ENCODE measurements around the gene PACSIN1. TPM values are rescaled to one million over a fixed set of nuclear protein-coding genes. Genes with fewer than 3 reads are reported as not detected.

Gene PACSIN1
- polyA plus RNA-seq, 1 donor from 2014 or later = 3.1 TPM

- H3K36me3 ChIP-seq (ENCODE audit: insufficient read depth, low read length) = no peaks in the 10 kb centered on the region
- H3K4me2 ChIP-seq (ENCODE audit: low read length) = no peak overlapping the region
- H3K79me2 ChIP-seq (replicated peaks; ENCODE audit: insufficient read depth, low read length) = no peaks in the 10 kb centered on the region
- TF ChIP-seq EZH2 (IDR thresholded peaks at IDR 0.05; ENCODE audit: borderline replicate concordance, insufficient read depth, low read length, poor library complexity, severe bottlenecking) (no peak), RAD21 (conservative IDR thresholded peaks at IDR 0.05) (no peak), TAF1 (IDR thresholded peaks at IDR 0.05; ENCODE audit: low read depth) (no peak)
- TF ChIP-seq, protein P1, sequence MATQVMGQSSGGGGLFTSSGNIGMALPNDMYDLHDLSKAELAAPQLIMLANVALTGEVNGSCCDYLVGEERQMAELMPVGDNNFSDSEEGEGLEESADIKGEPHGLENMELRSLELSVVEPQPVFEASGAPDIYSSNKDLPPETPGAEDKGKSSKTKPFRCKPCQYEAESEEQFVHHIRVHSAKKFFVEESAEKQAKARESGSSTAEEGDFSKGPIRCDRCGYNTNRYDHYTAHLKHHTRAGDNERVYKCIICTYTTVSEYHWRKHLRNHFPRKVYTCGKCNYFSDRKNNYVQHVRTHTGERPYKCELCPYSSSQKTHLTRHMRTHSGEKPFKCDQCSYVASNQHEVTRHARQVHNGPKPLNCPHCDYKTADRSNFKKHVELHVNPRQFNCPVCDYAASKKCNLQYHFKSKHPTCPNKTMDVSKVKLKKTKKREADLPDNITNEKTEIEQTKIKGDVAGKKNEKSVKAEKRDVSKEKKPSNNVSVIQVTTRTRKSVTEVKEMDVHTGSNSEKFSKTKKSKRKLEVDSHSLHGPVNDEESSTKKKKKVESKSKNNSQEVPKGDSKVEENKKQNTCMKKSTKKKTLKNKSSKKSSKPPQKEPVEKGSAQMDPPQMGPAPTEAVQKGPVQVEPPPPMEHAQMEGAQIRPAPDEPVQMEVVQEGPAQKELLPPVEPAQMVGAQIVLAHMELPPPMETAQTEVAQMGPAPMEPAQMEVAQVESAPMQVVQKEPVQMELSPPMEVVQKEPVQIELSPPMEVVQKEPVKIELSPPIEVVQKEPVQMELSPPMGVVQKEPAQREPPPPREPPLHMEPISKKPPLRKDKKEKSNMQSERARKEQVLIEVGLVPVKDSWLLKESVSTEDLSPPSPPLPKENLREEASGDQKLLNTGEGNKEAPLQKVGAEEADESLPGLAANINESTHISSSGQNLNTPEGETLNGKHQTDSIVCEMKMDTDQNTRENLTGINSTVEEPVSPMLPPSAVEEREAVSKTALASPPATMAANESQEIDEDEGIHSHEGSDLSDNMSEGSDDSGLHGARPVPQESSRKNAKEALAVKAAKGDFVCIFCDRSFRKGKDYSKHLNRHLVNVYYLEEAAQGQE (IDR thresholded peaks at IDR 0.05; ENCODE audit: borderline replicate concordance) = no peak
- no peak overlapping the region for H3K9ac ChIP-seq (ENCODE audit: low read length)
- no peak overlapping the region for H3K4me3 ChIP-seq (ENCODE audit: low read length)
- H3F3A ChIP-seq (ENCODE audit: insufficient read depth, low read length, poor library complexity, severe bottlenecking) = no peaks in the 10 kb centered on the region
- H4K20me1 ChIP-seq (ENCODE audit: insufficient read depth) = no peaks in the 10 kb centered on the region
- H3K9me3 ChIP-seq (ENCODE audit: low read length) = no peaks in the 10 kb centered on the region
- H3K27ac ChIP-seq (ENCODE audit: low read length) = no peak overlapping the region
- H3K27me3 ChIP-seq (ENCODE audit: insufficient read depth, low read depth, low read length) = no peaks in the 10 kb centered on the region
- H2AFZ ChIP-seq (ENCODE audit: low read depth, low read length) = no peak overlapping the region
- H3K9me2 ChIP-seq (ENCODE audit: insufficient read depth, low read length) = no peaks in the 10 kb centered on the region
These were observed 73.3 kb downstream of the PACSIN1 start for GRCh38 chr6:34539181-34539580.

DNA sequence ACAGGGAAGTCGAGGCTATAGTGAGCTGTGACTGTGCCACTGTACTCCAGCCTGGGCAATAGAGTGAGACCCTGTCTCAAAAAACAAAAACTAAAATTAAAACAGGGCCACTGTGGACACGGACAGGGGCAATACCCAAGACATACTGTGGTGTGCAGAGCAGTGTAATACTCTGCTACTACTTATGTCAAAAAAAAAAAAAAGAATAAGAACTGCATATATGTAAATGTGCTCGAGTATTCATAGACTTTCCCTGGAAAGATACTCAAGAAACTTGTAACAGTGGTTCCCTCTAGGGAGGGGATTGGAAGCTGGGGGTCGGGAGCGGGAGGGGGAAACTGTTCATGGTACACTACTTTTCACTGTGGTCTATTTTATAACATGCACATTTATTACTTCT lies 74.3 kb downstream of the PACSIN1 start:
- Histone ChIP-seq H3K79me2 (replicated peaks; ENCODE audit: insufficient read depth, low read length) (no peaks in the 10 kb centered on the region), H3K9me2 (ENCODE audit: insufficient read depth, low read length) (no peaks in the 10 kb centered on the region), H3F3A (ENCODE audit: insufficient read depth, low read length, poor library complexity, severe bottlenecking) (no peaks in the 10 kb centered on the region), H3K27ac (ENCODE audit: low read length) (no peak overlapping the region), H3K27me3 (ENCODE audit: insufficient read depth, low read depth, low read length) (no peaks in the 10 kb centered on the region), H3K9me3 (ENCODE audit: low read length) (no peaks in the 10 kb centered on the region), H3K9ac (ENCODE audit: low read length) (no peak overlapping the region), H3K36me3 (ENCODE audit: insufficient read depth, low read length) (no peaks in the 10 kb centered on the region), H3K4me3 (ENCODE audit: low read length) (no peak overlapping the region), H4K20me1 (ENCODE audit: insufficient read depth) (no peaks in the 10 kb centered on the region), H2AFZ (ENCODE audit: low read depth, low read length) (no peak overlapping the region), H3K4me2 (ENCODE audit: low read length) (no peak overlapping the region)
- TF ChIP-seq EZH2 (IDR thresholded peaks at IDR 0.05; ENCODE audit: borderline replicate concordance, insufficient read depth, low read length, poor library complexity, severe bottlenecking) (no peak), RAD21 (conservative IDR thresholded peaks at IDR 0.05) (no peak), CTCF (IDR thresholded peaks at IDR 0.05; ENCODE audit: poor library complexity, severe bottlenecking) (no peak), EP300 (conservative IDR thresholded peaks at IDR 0.05; ENCODE audit: poor library complexity, severe bottlenecking) (no peak), TAF1 (IDR thresholded peaks at IDR 0.05; ENCODE audit: low read depth) (no peak), POLR2AphosphoS5 (IDR thresholded peaks at IDR 0.05) (no peak), SMC3 (conservative IDR thresholded peaks at IDR 0.05; ENCODE audit: poor library complexity) (no peak), MXI1 (conservative IDR thresholded peaks at IDR 0.05; ENCODE audit: poor library complexity, severe bottlenecking) (no peak)
- TF ChIP-seq, protein P1 (IDR thresholded peaks at IDR 0.05; ENCODE audit: borderline replicate concordance) = no peak
